Measurements from ENCODE around the gene BUB3.

DNA sequence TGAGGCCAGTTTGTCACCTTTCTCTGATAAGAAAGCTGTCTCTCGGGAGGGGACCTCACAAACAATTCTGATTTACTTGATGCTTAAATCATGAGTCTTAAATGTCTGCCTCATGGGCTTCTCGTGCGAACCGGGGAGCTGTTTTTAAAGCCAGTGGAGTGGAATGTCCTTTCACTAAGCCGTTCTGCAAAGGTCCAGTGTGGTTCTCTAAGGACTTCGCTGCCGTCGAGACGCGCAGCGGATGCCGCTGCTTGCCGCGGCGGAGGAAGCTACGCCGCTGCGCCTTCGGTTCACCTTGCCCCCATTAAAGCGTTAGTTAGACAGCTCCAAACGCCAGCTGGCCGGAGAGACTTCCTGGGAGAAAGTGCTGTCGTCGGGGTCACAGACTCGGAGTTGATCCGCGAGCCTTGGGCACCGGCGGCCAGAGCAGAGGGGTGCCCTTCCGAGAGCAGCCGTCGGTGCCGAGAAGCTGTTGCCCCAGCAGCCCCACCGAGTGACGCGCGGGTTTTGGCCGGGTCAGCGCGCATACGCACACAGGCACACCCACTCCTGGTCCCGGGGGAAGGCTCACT, 19.8 kb upstream of the BUB3 start:
- no peak for TF ChIP-seq CTCF (conservative IDR thresholded peaks at IDR 0.05; ENCODE audit: low read depth, low read length)
- TF ChIP-seq CEBPB (IDR thresholded peaks at IDR 0.05; ENCODE audit: low read depth, low read length), result no peak

All from IMR-90 (cell line).